Measurements from ENCODE around the gene OR5L1. TPM values are rescaled to one million over a fixed set of nuclear protein-coding genes. Genes with fewer than 3 reads are reported as not detected.

OR5L1 gene
- not detected for total RNA-seq

GRCh38 chr11:55811067-55811466 lies at the start of gene OR5L1:
OR5L1 (plus strand) TSS chr11:55811367; CDS start chr11:55811467, 100 bp downstream.
- DNase-seq = no peak

GRCh38 chr11:55773138-55773537 lies 38.0 kb upstream of the OR5L1 start, which contains the start of gene OR5D13:
OR5D13 (plus strand) TSS chr11:55773438; CDS start chr11:55773438, 0 bp downstream.
- no peak for DNase-seq

- DNase-seq = no peak
These were observed 19.6 kb upstream of the OR5L1 start for GRCh38 chr11:55791606-55792005.

GRCh38 chr11:55793321-55793720 lies 17.8 kb upstream of the OR5L1 start:
- no peak for DNase-seq

GRCh38 chr11:55795256-55795655 lies 15.9 kb upstream of the OR5L1 start, which contains the start of gene OR5D14:
OR5D14 (plus strand) TSS chr11:55795556; CDS start chr11:55795556, 0 bp downstream.
- DNase-seq = no peak

GRCh38 chr11:55806248-55806647 lies 4.9 kb upstream of the OR5L1 start:
- DNase-seq = no peak

- DNase-seq = no peak
These were observed 8.2 kb downstream of the OR5L1 start, which contains the start of gene OR5D18 for GRCh38 chr11:55819330-55819729. OR5D18 (plus strand) TSS chr11:55819630; CDS start chr11:55819630, 0 bp downstream.

GRCh38 chr11:55826919-55827318 lies 15.8 kb downstream of the OR5L1 start, which contains the start of gene OR5L2:
OR5L2 (plus strand) TSS chr11:55827219; CDS start chr11:55827219, 0 bp downstream.
- DNase-seq = no peak

GRCh38 chr11:55838452-55838851 lies 27.3 kb downstream of the OR5L1 start, which contains the start of gene OR5D16:
OR5D16 (plus strand) TSS chr11:55838752; CDS start chr11:55838752, 0 bp downstream.
- DNase-seq = no peak

GRCh38 chr11:55847453-55847852 lies 36.3 kb downstream of the OR5L1 start:
- no peak for DNase-seq

- DNase-seq = no peak
These were observed 37.9 kb downstream of the OR5L1 start for GRCh38 chr11:55849037-55849436.

- DNase-seq = no peak
These were observed 41.0 kb downstream of the OR5L1 start for GRCh38 chr11:55852141-55852540.

GRCh38 chr11:55854704-55855103 lies 43.5 kb downstream of the OR5L1 start:
- DNase-seq = no peak

Other genes with a start within 250 kb of the OR5L1 start
- not detected for gene OR4C16, start 239.2 kb upstream of the OR5L1 start, total RNA-seq
- not detected for gene OR4C11, start 203.7 kb upstream of the OR5L1 start, total RNA-seq
- gene OR4P4, start 176.3 kb upstream of the OR5L1 start, total RNA-seq = not detected
- gene OR4S2, start 163.0 kb upstream of the OR5L1 start, total RNA-seq = not detected
- not detected for gene OR4C6, start 149.2 kb upstream of the OR5L1 start, total RNA-seq
- not detected for gene OR5D13, start 37.9 kb upstream of the OR5L1 start, total RNA-seq
- not detected for gene OR5D14, start 15.8 kb upstream of the OR5L1 start, total RNA-seq
- not detected for gene OR5D18, start 8.3 kb downstream of the OR5L1 start, total RNA-seq
- not detected for gene OR5L2, start 15.9 kb downstream of the OR5L1 start, total RNA-seq
- gene OR5D16, start 27.4 kb downstream of the OR5L1 start, total RNA-seq = not detected
- not detected for gene TRIM51, start 71.9 kb downstream of the OR5L1 start, total RNA-seq
- not detected for gene OR5W2, start 103.2 kb downstream of the OR5L1 start, total RNA-seq
- not detected for gene OR5I1, start 125.0 kb downstream of the OR5L1 start, total RNA-seq
- gene OR10AG1, start 158.6 kb downstream of the OR5L1 start, total RNA-seq = not detected
- gene OR5F1, start 183.3 kb downstream of the OR5L1 start, total RNA-seq = not detected
- not detected for gene OR5AS1, start 216.3 kb downstream of the OR5L1 start, total RNA-seq